ENCODE results near the gene MOB2. TPM values are rescaled to one million over a fixed set of nuclear protein-coding genes. Genes with fewer than 3 reads are reported as not detected.

The MOB2 gene
- polyA plus RNA-seq, 3 donors: 22.1 to 44.1 (median 22.5) TPM

GRCh38 chr11:1502168-1502953 lies 15.8 kb upstream of the MOB2 start:
- no peak for TF ChIP-seq CTCF (IDR thresholded peaks at IDR 0.05)
- H3K36me3 ChIP-seq (replicated peaks in 1 of 2; ENCODE audit: control insufficient read depth in 1 of 2, insufficient read depth in 2 of 2, low read length in 2 of 2): peaks cover 6 to 25% of the 10 kb centered on the region in 2 donors
- H3K4me1 ChIP-seq (ENCODE audit: control insufficient read depth in 1 of 2, insufficient read depth in 2 of 2, low read length in 2 of 2): peaks cover 0 to 4% of the 10 kb centered on the region in 2 donors
- peaks cover 78% of the 10 kb centered on the region for H3K79me2 ChIP-seq (ENCODE audit: insufficient read depth, low read length)
- no peak overlapping the region for H2AFZ ChIP-seq (ENCODE audit: insufficient read depth, low read depth, low read length, poor library complexity, severe bottlenecking)
- no peak overlapping the region for H3K4me3 Mint-ChIP-seq
- peaks cover 20 to 37% of the 10 kb centered on the region in 2 donors for H3K36me3 Mint-ChIP-seq
- no peaks in the 10 kb centered on the region for H3K27me3 ChIP-seq (ENCODE audit: control insufficient read depth in 2 of 2, insufficient read depth in 2 of 2, low read length in 2 of 2)
- H3K9ac ChIP-seq (ENCODE audit: insufficient read depth, low read length, poor library complexity, severe bottlenecking): no peak overlapping the region
- H3K27me3 Mint-ChIP-seq (ENCODE audit: low read depth in 3 of 3): peaks cover 0 to 6% (median 2%) of the 10 kb centered on the region in 3 donors
- H3K27ac Mint-ChIP-seq: no peak overlapping the region
- WGBS (ENCODE audit: insufficient coverage): 96% methylated on average over 21 of the region's 24 CpGs
- peaks cover 0 to 9% (median 1%) of the 10 kb centered on the region in 7 donors for H3K9me3 Mint-ChIP-seq
- no peak overlapping the region for H3K4me2 ChIP-seq (replicated peaks; ENCODE audit: extremely low read depth, low read length, poor library complexity, severe bottlenecking)
- H3K9me3 ChIP-seq (replicated peaks in 1 of 2; ENCODE audit: control insufficient read depth in 1 of 2, insufficient read depth in 1 of 2, low read length in 2 of 2): no peaks in the 10 kb centered on the region
- H4K20me1 ChIP-seq (ENCODE audit: insufficient read depth, low read length): peaks cover 100% of the 10 kb centered on the region
- H3K4me1 Mint-ChIP-seq: peaks cover 12% of the 10 kb centered on the region
- no peak for DNase-seq
- intact Hi-C loops (cut with micrococcal nuclease): no loop called here
- H3K4me3 ChIP-seq (replicated peaks in 1 of 3; ENCODE audit: low read depth in 2 of 3, low read length in 3 of 3): no peak overlapping the region
- no peak overlapping the region for H3K27ac ChIP-seq (ENCODE audit: low read depth in 1 of 2, low read length in 2 of 2)

GRCh38 chr11:1501421-1502167 lies 15.0 kb upstream of the MOB2 start:
- Histone ChIP-seq H3K4me1 (ENCODE audit: control insufficient read depth in 1 of 2, insufficient read depth in 2 of 2, low read length in 2 of 2) (peaks cover 0 to 5% of the 10 kb centered on the region in 2 donors), H3K4me2 (replicated peaks; ENCODE audit: extremely low read depth, low read length, poor library complexity, severe bottlenecking) (no peak overlapping the region), H2AFZ (ENCODE audit: insufficient read depth, low read depth, low read length, poor library complexity, severe bottlenecking) (no peak overlapping the region), H3K79me2 (ENCODE audit: insufficient read depth, low read length) (peaks cover 78% of the 10 kb centered on the region), H3K27ac (ENCODE audit: low read depth in 1 of 2, low read length in 2 of 2) (no peak overlapping the region), H3K27me3 (ENCODE audit: control insufficient read depth in 2 of 2, insufficient read depth in 2 of 2, low read length in 2 of 2) (no peaks in the 10 kb centered on the region), H3K9me3 (replicated peaks in 1 of 2; ENCODE audit: control insufficient read depth in 1 of 2, insufficient read depth in 1 of 2, low read length in 2 of 2) (no peaks in the 10 kb centered on the region), H3K36me3 (replicated peaks in 1 of 2; ENCODE audit: control insufficient read depth in 1 of 2, insufficient read depth in 2 of 2, low read length in 2 of 2) (peaks cover 6 to 25% of the 10 kb centered on the region in 2 donors), H3K9ac (ENCODE audit: insufficient read depth, low read length, poor library complexity, severe bottlenecking) (no peak overlapping the region), H3K4me3 (replicated peaks in 1 of 3; ENCODE audit: low read depth in 2 of 3, low read length in 3 of 3) (no peak overlapping the region), H4K20me1 (ENCODE audit: insufficient read depth, low read length) (peaks cover 100% of the 10 kb centered on the region)
- Mint-ChIP-seq H3K9me3 (peaks cover 0 to 9% (median 1%) of the 10 kb centered on the region in 7 donors), H3K27me3 (ENCODE audit: low read depth in 3 of 3) (peaks cover 0 to 6% (median 2%) of the 10 kb centered on the region in 3 donors), H3K4me1 (peaks cover 12% of the 10 kb centered on the region), H3K4me3 (no peak overlapping the region), H3K27ac (no peak overlapping the region), H3K36me3 (peaks cover 20 to 40% of the 10 kb centered on the region in 2 donors)
- intact Hi-C loops (cut with micrococcal nuclease): no loop called here
- no peak for TF ChIP-seq CTCF (IDR thresholded peaks at IDR 0.05)
- DNase-seq: no peak
- WGBS (ENCODE audit: insufficient coverage): 94% methylated on average over 21 of the region's 25 CpGs

Data from CD14-positive monocyte (primary cell).